ENCODE data around the gene NR1H4. TPM values are rescaled to one million over a fixed set of nuclear protein-coding genes. Genes with fewer than 3 reads are reported as not detected.

Gene NR1H4
- total and polyA plus RNA-seq, 2 of the 13 experiments (the other 11 are each of a cell fraction or from before 2014, with no cell fraction given), result 27.3 to 114 TPM

- TF ChIP-seq RFX5 (IDR thresholded peaks at IDR 0.05; ENCODE audit: low read depth, low read length), result no peak
- TF ChIP-seq ZNF205 (CRISPR knock-in tag; IDR thresholded peaks at IDR 0.05), result peak; percentile 87; the same call in 1 of the 2 replicates
- no peak for TF ChIP-seq MAFK (conservative IDR thresholded peaks at IDR 0.05 in 1 of 2, IDR thresholded peaks at IDR 0.05 in 1 of 2; ENCODE audit: low read length in 2 of 2)
- TF ChIP-seq DBP (CRISPR knock-in tag; IDR thresholded peaks at IDR 0.05; ENCODE audit: not compliant biosample characterization), result no peak
- TF ChIP-seq, protein P1, sequence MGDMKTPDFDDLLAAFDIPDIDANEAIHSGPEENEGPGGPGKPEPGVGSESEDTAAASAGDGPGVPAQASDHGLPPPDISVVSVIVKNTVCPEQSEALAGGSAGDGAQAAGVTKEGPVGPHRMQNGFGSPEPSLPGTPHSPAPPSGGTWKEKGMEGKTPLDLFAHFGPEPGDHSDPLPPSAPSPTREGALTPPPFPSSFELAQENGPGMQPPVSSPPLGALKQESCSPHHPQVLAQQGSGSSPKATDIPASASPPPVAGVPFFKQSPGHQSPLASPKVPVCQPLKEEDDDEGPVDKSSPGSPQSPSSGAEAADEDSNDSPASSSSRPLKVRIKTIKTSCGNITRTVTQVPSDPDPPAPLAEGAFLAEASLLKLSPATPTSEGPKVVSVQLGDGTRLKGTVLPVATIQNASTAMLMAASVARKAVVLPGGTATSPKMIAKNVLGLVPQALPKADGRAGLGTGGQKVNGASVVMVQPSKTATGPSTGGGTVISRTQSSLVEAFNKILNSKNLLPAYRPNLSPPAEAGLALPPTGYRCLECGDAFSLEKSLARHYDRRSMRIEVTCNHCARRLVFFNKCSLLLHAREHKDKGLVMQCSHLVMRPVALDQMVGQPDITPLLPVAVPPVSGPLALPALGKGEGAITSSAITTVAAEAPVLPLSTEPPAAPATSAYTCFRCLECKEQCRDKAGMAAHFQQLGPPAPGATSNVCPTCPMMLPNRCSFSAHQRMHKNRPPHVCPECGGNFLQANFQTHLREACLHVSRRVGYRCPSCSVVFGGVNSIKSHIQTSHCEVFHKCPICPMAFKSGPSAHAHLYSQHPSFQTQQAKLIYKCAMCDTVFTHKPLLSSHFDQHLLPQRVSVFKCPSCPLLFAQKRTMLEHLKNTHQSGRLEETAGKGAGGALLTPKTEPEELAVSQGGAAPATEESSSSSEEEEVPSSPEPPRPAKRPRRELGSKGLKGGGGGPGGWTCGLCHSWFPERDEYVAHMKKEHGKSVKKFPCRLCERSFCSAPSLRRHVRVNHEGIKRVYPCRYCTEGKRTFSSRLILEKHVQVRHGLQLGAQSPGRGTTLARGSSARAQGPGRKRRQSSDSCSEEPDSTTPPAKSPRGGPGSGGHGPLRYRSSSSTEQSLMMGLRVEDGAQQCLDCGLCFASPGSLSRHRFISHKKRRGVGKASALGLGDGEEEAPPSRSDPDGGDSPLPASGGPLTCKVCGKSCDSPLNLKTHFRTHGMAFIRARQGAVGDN (CRISPR knock-in tag; IDR thresholded peaks at IDR 0.05), result no peak
- TF ChIP-seq MEIS2 (CRISPR knock-in tag; IDR thresholded peaks at IDR 0.05), result peak; percentile 87
- TF ChIP-seq PRDM10 (CRISPR knock-in tag; IDR thresholded peaks at IDR 0.05; ENCODE audit: low read depth), result peak; percentile 67; the same call in 1 of the 2 replicates
- TF ChIP-seq ZNF550 (CRISPR knock-in tag; IDR thresholded peaks at IDR 0.05; ENCODE audit: borderline replicate concordance), result no peak
- TF ChIP-seq PRMT3 (CRISPR knock-in tag; IDR thresholded peaks at IDR 0.05; ENCODE audit: borderline replicate concordance, low read depth), result no peak
- no peak for TF ChIP-seq NFKB2 (CRISPR knock-in tag; IDR thresholded peaks at IDR 0.05; ENCODE audit: borderline replicate concordance)
- TF ChIP-seq, protein P2, sequence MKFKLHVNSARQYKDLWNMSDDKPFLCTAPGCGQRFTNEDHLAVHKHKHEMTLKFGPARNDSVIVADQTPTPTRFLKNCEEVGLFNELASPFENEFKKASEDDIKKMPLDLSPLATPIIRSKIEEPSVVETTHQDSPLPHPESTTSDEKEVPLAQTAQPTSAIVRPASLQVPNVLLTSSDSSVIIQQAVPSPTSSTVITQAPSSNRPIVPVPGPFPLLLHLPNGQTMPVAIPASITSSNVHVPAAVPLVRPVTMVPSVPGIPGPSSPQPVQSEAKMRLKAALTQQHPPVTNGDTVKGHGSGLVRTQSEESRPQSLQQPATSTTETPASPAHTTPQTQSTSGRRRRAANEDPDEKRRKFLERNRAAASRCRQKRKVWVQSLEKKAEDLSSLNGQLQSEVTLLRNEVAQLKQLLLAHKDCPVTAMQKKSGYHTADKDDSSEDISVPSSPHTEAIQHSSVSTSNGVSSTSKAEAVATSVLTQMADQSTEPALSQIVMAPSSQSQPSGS (CRISPR knock-in tag; IDR thresholded peaks at IDR 0.05), result peak; percentile 88
- TF ChIP-seq ARHGAP35 (CRISPR knock-in tag; IDR thresholded peaks at IDR 0.05; ENCODE audit: borderline replicate concordance), result no peak
- TF ChIP-seq ZNF367 (CRISPR knock-in tag; IDR thresholded peaks at IDR 0.05; ENCODE audit: borderline replicate concordance), result peak; percentile 88; the same call in 1 of the 2 replicates
- peak; percentile 98 for TF ChIP-seq MED1 (CRISPR knock-in tag; IDR thresholded peaks at IDR 0.05)
- TF ChIP-seq SMAD3 (CRISPR knock-in tag; IDR thresholded peaks at IDR 0.05), result peak; percentile 90
- no peak for TF ChIP-seq ZNF691 (CRISPR knock-in tag; IDR thresholded peaks at IDR 0.05; ENCODE audit: borderline replicate concordance, low read depth)
Observed at GRCh38 chr12:100437038-100437841, 36.4 kb upstream of the NR1H4 start (continued).
